ENCODE data around the gene TEX44.

TEX44 gene

GRCh38 chr2:231604685-231605606 is 12.3 kb downstream of the TEX44 start:
- in situ Hi-C loops (cut with MboI; ENCODE audit: low sequenced_read_pairs), result no loop called here

- in situ Hi-C loops (cut with MboI; ENCODE audit: low sequenced_read_pairs), result no loop called here
Observed at GRCh38 chr2:231605607-231606091, 13.0 kb downstream of the TEX44 start.

- in situ Hi-C loops (cut with MboI; ENCODE audit: low sequenced_read_pairs), result no loop called here
Observed at GRCh38 chr2:231606941-231607340, 14.3 kb downstream of the TEX44 start.

GRCh38 chr2:231611273-231612108 is 18.8 kb downstream of the TEX44 start:
- in situ Hi-C loops (cut with MboI; ENCODE audit: low sequenced_read_pairs), result no loop called here

- in situ Hi-C loops (cut with MboI; ENCODE audit: low sequenced_read_pairs), result no loop called here
Observed at GRCh38 chr2:231612109-231612455, 19.4 kb downstream of the TEX44 start.

- in situ Hi-C loops (cut with MboI; ENCODE audit: low sequenced_read_pairs), result no loop called here
Observed at GRCh38 chr2:231612456-231613330, 20.0 kb downstream of the TEX44 start.

GRCh38 chr2:231613331-231613662 is 20.6 kb downstream of the TEX44 start:
- in situ Hi-C loops (cut with MboI; ENCODE audit: low sequenced_read_pairs), result no loop called here

- in situ Hi-C loops (cut with MboI; ENCODE audit: low sequenced_read_pairs), result no loop called here
Observed at GRCh38 chr2:231613663-231614558, 21.2 kb downstream of the TEX44 start.

GRCh38 chr2:231614559-231615057 is 21.9 kb downstream of the TEX44 start:
- in situ Hi-C loops (cut with MboI; ENCODE audit: low sequenced_read_pairs), result no loop called here

GRCh38 chr2:231615058-231615671 is 22.5 kb downstream of the TEX44 start:
- in situ Hi-C loops (cut with MboI; ENCODE audit: low sequenced_read_pairs), result no loop called here

- in situ Hi-C loops (cut with MboI; ENCODE audit: low sequenced_read_pairs), result no loop called here
Observed at GRCh38 chr2:231616296-231616695, 23.6 kb downstream of the TEX44 start.

GRCh38 chr2:231617059-231617926 is 24.6 kb downstream of the TEX44 start:
- in situ Hi-C loops (cut with MboI; ENCODE audit: low sequenced_read_pairs), result no loop called here

GRCh38 chr2:231621051-231621879 is 28.6 kb downstream of the TEX44 start:
- in situ Hi-C loops (cut with MboI; ENCODE audit: low sequenced_read_pairs), result no loop called here

GRCh38 chr2:231622963-231623362 is 30.3 kb downstream of the TEX44 start:
- in situ Hi-C loops (cut with MboI; ENCODE audit: low sequenced_read_pairs), result no loop called here

- in situ Hi-C loops (cut with MboI; ENCODE audit: low sequenced_read_pairs), result no loop called here
Observed at GRCh38 chr2:231626449-231626848, 33.8 kb downstream of the TEX44 start.

- in situ Hi-C loops (cut with MboI; ENCODE audit: low sequenced_read_pairs), result no loop called here
Observed at GRCh38 chr2:231627384-231628120, 34.9 kb downstream of the TEX44 start.
